HG02938 (cell line): ENCODE results near the gene AAMP.
"Not testable (repeated sequence)": the region's sequence is repeated elsewhere in the genome, so short reads cannot be mapped to it uniquely, and the experiment has no call there.

Experiments used
- ATAC-seq: cut with Tn5 transposase; IDR thresholded peaks from one replicate; pipeline ENCODE4 v1.9.1; 2021; ENCODE audit warnings: mild to moderate bottlenecking, moderate library complexity; ENCODE audit not compliant: unreplicated experiment

Gene AAMP, protein sequence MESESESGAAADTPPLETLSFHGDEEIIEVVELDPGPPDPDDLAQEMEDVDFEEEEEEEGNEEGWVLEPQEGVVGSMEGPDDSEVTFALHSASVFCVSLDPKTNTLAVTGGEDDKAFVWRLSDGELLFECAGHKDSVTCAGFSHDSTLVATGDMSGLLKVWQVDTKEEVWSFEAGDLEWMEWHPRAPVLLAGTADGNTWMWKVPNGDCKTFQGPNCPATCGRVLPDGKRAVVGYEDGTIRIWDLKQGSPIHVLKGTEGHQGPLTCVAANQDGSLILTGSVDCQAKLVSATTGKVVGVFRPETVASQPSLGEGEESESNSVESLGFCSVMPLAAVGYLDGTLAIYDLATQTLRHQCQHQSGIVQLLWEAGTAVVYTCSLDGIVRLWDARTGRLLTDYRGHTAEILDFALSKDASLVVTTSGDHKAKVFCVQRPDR

DNA sequence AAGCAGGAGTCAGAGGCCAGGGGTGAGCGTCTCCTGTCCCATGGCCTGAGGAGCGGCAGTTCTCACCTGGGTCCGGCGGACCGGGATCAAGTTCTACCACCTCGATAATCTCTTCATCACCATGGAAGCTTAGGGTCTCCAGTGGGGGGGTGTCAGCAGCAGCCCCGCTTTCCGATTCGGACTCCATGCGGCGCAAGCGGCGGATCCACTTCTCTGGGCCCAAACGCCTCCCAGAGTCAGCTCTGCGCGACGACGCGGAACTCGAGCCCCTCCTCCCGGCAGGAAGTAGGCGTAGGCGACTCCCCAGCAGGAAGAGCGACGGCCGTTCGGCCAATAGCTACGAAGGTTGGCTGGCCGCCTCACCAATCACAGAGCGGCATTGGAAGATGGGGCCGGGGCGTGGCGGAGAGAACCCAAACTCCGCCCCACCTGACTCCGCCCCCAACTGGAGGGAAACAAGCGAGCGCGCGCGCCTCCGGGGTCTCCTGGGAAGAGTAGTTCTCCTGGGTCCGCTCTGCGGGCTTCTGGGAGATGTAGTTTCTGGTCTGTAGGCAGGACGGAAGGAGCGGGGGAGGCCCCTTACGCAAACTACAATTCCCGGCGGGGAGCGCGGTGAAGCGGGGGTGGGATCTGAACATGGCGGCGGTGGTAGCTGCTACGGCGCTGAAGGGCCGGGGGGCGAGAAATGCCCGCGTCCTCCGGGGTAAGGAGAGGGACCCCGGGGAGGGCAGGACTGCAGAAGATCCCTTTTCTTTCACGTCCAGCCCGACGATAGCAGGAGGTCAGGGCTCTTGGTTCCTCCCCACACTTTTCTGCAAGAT lies at the start of gene AAMP, which contains the start of gene PNKD:
Gene AAMP, minus strand, starts transcription at position 238 of the 821 bp plus-strand sequence. Its CDS starts 51 bp downstream, at position 187.
Gene PNKD, plus strand, starts transcription at position 620 of the 821 bp plus-strand sequence. Its CDS starts 17 bp downstream, at position 637.
- ATAC-seq = peak; percentile 87

DNA sequence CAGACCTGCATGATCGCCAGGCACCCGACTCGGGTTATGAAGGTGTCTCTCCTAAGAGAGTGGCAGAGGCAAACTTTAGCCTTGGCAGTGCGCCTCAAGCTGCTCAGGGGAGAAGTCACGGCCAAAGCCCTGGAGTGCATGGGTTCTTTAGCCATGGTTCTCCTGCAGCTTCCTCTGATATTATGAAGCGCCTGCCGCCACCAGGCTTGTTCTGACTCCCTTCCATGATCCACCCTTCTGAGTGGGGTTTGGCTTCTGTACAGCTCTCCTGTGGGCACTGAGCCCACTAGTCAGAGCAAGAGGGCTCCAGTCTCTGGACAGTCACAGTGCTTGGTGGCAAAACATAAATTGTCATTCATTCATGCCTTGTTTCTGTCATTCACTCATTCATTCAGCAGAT lies 48.3 kb upstream of the AAMP start:
- no peak for ATAC-seq

DNA sequence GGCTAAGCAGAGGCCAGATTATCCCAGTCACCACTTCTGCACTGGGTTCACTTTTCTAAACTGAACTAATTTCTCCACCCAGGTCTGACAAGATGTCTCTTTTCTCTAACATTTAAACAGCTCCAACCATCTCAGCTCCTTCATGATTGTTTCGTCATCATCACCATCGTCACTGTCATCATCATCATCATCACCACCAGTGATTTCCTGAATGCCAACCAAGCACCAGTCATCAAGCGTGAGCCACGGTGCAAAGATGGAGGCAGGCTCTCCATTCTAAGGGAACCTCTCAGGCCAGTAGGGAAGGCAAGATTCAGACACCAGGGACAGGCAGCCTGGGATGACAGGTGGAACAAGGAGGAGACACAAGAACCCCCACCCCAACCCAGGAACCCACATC lies 47.9 kb upstream of the AAMP start:
- no peak for ATAC-seq

DNA sequence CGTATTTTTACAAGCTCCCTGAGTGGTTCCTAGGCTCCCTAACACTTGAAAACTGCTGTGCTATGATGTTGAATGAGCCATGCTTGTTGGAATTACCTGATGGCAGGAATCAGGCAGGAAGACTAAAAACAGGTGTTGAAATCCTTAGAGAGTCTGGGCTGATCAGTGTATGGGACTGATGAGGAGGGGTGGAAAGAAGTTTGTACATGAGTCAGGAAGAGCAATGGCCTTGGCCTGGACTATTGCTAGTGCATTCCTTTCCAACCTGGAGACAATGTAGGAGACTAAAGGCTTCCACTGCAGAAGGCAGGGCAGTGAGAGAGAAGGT lies 47.3 kb upstream of the AAMP start:
- ATAC-seq = no peak

DNA sequence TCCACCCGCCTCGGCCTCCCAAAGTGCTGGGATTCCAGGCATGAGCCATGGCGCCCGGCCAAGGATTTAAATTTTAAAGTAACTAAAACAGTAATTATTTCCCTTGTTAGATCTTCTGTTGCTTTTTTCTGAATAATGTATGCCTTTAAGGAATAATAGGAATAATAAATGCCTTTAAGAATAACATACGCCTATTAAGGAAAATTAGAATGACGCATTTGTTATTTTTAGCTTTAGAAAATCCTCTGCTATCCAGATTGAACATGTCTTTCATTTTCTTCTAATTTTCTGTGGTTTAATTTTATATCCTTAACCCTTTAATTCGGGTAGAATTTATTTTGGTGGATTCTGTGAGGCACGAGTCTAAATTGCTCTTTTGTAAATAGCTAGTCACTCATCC lies 45.5 kb upstream of the AAMP start:
- ATAC-seq = no peak

DNA sequence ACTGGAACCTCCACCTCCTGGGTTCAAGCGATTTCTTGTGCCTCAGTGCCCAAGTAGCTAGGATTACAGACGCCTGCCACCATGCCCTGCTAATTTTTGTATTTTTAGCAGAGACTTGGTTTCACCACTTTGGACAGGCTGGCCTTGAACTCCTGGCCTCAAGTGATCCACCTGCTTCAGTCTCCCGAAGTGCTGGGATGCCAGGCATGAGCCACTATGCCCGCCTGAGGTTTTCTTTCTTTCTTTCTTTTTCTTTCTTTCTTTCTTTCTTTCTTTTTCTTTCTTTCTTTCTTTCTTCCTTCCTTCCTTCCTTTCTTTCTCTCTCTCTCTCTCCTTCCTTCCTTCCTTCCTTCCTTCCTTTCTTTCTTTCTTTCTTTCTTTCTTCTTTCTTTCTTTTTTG lies 44.8 kb upstream of the AAMP start:
- ATAC-seq = not testable (repeated sequence)

DNA sequence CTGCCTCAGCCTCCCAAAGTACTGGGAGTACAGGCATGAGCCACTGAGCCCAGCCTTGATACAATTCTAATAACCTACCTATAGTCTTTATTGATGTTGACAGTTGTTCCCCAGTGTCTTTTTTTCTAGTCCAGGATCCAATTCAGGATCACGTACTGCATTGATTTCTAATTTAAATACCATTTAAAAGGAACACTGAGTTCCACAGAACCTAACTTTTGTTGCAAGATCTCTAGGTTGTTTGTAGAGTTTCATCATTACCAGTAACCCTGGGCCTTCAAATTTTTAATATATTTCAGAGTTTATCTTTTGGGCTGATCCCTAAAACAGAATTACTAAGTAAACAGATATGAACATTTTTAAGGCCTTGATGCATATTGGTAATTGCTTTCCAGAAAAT lies 43.4 kb upstream of the AAMP start:
- no peak for ATAC-seq

DNA sequence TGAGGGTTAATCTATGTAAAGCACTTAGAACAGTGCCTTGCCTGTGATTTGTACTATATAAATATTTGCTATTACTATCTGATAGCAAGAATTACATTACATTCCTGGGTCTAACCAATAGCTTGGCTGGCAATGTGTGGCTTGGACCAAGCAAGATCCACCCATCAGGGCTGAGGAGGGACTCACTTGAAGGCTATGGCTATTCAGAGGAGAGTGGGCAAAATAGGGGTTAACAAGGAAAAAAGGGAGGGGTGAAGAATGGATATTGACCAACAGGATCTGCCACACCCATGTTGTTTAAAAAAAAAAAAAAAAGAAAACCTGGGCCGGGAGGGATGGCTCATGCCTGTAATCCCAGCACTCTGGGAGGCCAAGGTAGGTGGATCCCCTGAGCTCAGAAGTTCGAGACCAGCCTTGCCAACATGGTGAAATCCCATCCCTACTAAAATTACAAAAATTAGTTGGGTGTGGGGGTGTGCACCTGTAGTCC lies 42.4 kb upstream of the AAMP start:
- ATAC-seq = no peak

DNA sequence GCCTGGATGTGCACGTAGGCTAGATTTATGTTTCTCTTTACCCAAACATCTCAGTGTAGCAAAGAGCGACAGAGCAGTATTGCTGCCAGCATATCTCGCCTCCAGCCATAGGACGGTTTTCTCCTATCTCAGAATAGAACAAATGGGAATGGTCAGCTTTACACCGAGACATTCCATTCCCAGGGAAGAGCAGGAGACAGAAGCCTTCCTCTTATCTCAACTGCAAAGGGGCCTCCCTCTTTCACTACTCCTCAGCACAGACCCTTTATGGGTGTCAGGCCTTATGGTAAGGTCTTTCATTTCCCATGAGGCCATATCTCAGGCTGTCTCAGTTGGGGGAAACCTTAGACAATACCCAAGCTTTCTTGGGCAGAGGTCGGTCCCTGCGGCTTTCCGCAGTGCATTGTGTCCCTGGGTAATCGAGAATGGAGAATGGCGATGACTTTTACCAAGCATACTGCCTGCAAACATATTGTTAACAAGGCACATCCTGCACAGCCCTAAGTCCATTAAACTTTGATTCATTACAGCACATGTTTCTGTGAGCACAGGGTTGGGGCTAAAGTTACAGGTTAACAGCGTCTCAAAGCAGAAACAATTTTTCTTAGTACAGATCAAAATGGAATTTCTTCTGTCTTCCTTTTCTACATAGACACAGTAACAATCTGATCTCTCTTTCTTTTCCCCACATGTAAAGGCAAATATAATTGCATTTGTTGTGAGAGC lies 41.8 kb upstream of the AAMP start:
- not testable (repeated sequence) for ATAC-seq

DNA sequence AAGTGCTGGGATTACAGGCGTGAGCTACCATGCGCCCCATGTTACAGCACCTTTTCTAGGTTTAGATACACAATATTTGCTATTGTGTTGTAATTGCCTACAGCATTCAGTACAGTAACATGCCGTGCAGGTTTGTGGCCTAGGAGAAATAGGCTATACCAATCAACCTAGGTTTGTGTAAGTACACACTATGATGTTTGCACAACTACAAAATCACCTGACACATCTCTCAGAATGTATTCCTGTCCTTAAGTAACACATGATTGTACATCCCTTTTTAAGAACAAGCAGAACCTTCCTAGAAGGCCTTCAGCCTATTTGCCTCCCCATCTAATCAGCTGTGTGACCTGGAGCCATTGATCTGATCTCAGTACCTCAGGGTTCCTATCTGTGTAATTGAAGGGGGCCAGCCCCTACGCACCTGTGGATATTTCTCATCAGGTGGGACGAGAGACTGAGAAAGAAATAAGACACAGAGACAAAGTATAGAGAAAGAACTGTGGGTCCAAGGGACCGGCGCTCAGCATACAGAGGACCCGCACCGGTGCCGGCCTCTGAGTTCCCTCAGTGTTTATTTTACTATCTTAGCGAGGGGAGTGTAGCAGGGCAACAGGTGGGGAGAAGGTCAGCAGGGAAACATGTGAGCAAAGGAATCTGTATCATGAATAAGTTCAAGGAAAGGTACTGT lies 41.1 kb upstream of the AAMP start:
- ATAC-seq = no peak

DNA sequence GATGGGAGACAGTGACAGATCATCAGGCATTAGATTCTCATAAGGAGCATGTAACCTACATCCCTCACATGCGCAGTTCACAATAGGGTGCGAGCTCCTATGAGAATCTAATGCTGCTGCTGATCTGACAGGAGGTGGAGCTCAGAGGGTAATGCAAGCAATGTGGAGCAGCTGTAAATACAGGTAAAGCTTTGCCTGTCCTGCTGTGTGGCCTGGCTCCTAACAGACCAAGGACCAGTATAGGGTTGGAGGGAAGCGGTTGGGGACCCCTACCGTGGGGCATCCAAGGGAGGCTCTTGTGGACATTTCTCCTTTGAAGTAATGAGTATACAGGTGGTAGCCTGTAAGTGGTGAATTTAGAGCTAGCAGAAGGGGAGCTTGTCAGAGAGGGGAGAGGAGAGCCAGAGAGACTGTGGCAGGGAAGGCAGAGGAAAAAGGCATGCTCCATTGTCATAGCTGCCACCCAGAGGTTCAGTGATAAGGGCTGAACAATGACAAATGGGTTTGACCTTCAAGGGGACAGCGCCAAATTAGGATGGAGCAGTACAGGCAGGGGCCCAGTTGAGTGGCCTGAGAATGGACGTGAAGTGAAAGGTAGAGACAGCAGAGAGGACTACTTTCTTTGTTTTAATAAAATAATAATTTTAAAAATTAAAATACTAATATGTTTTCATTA lies 37.6 kb upstream of the AAMP start:
- ATAC-seq = no peak

DNA sequence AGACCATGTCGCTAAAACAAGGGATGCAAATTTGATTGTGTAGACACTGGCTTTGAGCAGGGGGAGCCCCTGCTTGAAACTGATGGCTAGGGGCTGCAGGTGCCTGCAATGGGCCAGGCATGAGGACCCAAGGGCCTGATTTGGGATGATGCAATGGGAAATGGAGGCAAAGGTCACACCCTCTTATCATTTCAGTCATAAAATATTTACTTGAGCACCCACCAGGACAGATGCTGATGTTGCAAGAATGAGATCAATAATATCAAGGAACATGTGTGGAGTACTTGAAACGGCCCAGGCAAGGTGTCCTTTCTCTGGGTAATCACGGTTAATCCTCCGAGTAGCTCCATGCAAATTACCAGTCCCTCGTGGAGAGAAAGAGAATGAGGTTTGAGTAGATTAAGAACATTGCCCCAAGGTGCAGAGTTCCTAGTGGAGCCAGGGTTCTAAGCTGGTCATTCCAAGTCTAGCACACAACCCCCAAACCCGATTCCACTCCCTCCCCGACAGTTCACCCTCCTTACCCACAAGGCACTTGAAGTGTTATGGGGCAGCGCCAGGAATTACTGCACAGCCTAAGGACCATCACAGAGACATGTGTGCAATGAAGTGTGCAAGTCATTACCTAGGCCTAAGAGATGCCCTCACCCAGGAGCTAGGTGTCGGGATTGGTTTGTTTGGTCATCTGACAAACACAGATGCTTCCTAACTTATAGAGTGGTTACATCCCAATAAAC lies 36.4 kb upstream of the AAMP start:
- ATAC-seq = no peak

DNA sequence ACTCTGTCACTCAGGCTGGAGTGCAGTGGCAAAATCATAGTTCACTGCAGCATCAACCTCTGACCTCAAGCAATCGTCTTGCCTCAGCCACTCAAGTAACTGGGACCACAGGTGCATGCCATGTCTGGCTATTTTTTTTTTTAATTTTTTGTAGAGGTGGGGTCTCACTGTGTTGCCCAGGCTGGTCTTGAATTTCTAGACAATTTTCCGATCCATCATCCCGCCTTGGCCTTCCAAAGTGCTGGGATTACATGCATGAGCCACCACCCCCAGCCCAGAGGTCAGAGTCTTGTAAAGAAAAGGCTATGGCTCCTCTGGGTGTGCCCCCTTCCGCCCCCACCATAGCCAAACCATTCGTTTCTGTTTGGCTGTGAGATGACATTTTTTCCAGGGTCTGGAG lies 35.4 kb upstream of the AAMP start:
- no peak for ATAC-seq

DNA sequence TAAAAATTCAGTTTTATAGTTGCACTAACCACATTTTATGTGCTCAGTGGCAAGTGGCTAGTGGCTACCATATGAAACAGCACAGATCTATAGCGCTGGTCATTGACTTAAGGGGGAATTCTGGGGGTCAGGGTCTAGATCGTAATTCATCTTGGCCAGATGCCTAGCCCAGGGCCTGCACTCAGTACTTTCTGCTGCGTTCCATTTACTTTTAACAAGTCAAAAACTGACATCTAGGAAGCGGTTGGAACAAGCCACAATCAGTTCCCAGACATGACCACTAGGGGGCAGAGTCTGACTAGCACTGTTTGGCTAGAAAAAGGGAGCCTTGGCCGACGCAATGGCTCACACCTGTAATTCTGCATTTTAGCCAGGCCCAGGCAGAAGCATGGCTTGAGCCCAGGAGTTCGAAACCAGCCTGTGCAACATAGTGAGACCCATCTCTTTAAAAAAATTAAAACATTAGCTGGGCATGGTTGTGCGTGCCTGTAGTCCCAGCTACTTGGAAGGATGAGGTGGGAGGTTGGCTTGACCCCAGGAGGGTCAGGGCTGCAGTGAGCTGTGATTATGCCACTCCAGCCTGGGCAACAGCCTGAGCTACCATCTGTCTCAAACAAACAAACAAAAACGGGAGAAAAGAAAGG lies 31.4 kb upstream of the AAMP start:
- peak; percentile 65 for ATAC-seq

DNA sequence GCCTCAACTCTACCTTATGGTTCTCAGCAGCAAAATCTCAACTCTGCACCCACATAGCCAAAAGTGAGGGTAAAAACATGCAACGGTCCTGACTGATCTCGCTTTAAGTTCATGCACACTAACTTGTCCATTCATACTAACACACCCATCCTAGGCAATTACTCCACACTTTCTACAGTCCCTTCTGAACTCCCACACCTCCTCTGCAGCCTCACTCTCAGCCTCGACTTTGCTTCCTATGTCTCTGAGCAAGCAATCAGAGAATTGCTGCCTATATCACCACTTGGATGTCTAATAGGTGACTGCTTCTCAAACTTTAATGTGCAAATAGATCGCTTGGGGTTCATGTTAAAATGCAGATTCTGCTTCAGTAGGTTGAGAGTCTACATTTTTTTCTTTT lies 30.2 kb upstream of the AAMP start:
- no peak for ATAC-seq

DNA sequence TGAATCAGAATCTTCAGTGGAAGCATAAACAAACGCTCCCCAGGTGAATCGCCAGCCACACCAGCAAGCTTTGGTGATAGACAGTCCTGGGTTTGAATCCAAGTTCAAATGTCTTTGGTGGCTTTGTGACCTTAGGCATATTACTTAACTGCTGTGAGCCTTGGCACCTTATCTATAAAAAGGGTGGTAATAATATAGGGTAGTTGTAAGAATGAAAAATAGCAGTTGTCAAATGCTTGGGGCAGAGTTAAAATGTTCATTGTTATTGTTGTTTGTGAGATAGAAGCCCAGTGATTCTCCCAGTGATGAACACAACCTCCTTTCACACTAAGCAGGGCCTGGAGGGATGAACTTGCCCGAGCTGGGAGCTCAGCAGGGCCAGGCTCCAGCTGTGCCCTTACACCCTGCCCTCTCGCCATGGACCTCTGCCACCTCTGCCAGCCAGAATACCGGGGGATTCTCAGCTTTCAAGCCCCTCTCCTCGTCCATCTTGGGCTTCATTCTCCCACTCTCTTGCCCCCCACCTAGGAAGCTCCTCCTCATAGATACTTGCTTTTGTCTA lies 28.5 kb upstream of the AAMP start:
- ATAC-seq = no peak

DNA sequence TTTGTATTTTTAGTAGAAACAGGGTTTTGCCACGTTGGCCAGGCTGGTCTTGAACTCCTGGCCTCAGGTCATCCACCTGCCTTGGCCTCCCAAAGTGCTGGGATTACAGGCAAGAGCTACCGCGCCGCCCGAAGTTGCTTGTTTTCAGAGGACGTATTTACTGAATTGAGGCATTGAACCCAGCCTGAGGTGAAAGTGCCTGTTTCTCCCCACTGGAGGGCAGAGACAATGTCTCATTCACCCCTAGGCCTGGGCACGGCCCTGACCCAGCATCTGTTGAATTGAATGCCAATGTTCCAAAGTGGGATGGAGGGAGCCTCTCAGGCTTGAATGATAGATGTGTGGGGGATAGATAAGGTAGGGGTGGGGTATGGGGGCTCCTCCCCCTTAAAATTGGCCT lies 26.9 kb upstream of the AAMP start:
- ATAC-seq = no peak

DNA sequence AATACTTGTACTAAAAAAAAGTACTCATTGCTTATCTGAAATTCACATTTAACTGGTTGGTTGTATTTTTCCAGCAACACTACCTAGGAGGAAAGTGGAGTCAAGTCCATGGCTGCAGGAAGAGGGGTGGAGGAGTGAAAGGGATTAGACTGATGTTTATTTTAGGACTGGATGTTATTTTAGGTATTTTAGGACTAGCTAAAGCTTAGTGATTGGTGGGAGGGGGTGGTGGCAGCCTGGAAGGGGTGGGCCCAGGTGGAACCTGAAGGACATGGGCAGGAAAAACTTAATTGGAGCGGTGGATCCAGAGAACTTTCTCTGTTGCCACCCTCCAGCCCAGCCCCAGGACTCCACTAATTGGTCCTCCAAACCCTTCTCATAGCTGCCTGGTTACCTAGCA lies 26.3 kb upstream of the AAMP start:
- ATAC-seq = no peak

DNA sequence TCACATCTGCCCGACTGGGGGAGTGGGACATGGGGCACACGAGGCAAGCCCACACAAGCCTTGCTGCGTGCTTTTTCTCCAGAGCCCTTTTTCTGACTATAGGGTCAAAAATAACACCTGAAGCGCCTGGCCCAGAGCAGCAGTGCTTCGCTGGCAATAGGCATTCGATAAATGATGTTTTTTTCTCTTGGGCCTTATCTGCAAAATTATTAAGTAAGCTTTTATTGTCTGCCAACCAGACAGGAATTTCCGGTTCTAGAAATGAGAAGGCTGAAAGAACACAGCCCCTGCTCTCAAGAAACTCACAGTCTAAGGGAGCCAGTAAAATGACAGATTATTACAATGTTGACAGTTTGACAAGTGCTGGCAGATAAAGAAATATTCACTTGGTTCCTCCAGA lies 25.1 kb upstream of the AAMP start:
- no peak for ATAC-seq
